ENCODE measurements around the gene CACNA1D.

CACNA1D gene

GRCh38 chr3:53846851-53847155 lies 352.4 kb downstream of the CACNA1D start:
- TF ChIP-seq, protein P1, sequence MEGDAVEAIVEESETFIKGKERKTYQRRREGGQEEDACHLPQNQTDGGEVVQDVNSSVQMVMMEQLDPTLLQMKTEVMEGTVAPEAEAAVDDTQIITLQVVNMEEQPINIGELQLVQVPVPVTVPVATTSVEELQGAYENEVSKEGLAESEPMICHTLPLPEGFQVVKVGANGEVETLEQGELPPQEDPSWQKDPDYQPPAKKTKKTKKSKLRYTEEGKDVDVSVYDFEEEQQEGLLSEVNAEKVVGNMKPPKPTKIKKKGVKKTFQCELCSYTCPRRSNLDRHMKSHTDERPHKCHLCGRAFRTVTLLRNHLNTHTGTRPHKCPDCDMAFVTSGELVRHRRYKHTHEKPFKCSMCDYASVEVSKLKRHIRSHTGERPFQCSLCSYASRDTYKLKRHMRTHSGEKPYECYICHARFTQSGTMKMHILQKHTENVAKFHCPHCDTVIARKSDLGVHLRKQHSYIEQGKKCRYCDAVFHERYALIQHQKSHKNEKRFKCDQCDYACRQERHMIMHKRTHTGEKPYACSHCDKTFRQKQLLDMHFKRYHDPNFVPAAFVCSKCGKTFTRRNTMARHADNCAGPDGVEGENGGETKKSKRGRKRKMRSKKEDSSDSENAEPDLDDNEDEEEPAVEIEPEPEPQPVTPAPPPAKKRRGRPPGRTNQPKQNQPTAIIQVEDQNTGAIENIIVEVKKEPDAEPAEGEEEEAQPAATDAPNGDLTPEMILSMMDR (IDR thresholded peaks at IDR 0.05): no peak

- TF ChIP-seq, protein P1 (IDR thresholded peaks at IDR 0.05): no peak
Measured at GRCh38 chr3:53849916-53850315, 355.5 kb downstream of the CACNA1D start.

GRCh38 chr3:53850895-53851294 lies 356.5 kb downstream of the CACNA1D start:
- TF ChIP-seq, protein P1 (IDR thresholded peaks at IDR 0.05): no peak

DNA sequence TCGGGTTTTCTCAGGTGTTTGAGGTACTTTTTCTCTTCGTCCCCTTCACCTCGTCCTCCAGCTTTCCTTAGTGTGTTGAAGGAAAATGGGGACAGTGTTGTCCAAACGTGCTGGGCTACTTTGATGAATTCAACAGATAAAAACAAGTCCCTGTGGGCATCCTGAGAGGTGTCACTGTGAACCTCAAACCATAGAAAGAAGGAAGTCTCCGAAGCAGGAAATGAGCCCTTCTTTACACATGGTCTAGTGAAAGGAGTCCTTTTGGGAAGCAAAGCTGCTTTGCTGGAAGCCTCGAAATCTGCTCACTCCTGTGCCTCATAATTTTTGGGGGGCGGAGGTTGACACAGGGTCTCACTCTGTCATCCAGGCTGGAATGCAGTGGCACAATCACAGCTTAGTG lies 362.6 kb downstream of the CACNA1D start:
- TF ChIP-seq, protein P1 (IDR thresholded peaks at IDR 0.05): no peak

DNA sequence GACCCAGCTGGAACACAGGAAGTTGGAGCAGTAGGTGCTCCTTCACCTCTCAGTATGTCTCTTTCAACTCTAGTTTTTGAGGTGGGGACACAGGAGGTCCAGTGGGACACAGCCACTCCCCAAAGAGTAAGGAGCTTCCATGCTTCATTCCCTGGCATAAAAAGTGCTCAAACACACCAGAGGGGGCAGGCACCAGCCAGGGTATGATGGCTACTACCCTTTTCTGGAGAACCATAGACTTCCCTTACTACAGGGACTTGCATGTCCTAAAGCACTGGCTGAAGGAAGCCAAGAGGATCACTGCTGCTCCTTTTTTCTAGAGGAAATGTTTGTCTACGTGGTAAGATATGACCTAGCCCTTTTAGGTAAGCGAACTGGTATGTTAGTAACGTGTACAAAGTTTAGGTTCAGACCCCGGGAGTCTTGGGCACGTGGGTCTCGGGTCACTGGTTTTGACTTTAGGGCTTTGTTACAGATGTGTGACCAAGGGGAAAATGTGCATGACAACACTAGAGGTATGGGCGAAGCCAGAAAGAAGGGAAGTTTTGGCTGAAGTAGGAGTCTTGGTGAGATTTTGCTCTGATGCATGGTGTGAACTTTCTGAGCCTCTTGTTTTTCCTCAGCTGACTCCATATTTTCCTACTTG lies 363.8 kb downstream of the CACNA1D start:
- TF ChIP-seq, protein P1 (IDR thresholded peaks at IDR 0.05): no peak

DNA sequence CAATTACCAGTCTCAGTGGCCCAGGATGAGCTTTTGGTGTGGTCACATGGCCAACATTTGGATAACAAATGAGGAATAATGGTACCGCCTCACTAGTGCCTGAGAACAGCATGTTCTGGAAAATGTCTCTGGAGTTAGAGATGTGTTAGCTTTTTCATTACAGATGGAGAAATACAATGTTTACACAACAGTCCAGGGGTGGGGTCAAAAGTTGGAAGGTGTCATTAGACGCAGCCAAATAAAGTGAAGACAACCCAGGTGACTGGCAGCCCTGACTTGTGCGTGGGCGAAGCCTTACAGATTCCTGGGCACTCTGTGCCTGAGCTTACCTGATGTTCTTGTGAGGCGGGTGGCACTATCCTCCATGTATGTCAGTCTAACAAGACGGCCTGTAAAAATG lies 364.8 kb downstream of the CACNA1D start:
- TF ChIP-seq, protein P1 (IDR thresholded peaks at IDR 0.05): no peak

GRCh38 chr3:53860196-53860595 lies 365.8 kb downstream of the CACNA1D start:
- TF ChIP-seq, protein P1 (IDR thresholded peaks at IDR 0.05): no peak

- TF ChIP-seq, protein P1 (IDR thresholded peaks at IDR 0.05): no peak
Measured at GRCh38 chr3:53862241-53862640, 367.8 kb downstream of the CACNA1D start.

All from LNCAP (cell line).